Transverse colon (tissue), 4 donors: Measurements from ENCODE around the gene PECR.

ENCODE experiments used
- EP300 ChIP-seq: sonication (generic); formaldehyde crosslinking; IDR thresholded peaks from one replicate; pipeline ENCODE4 v1.6.1; 2017; ENCODE audit warnings: antibody characterized with exemption, low read depth
- POLR2A ChIP-seq: fragments of 450-650 bp; IDR thresholded peaks from one replicate; pipeline ENCODE4 v1.6.1; 2016; ENCODE audit warnings: antibody characterized with exemption, mild to moderate bottlenecking, moderate library complexity
- POLR2AphosphoS5 ChIP-seq, 3 donors: sonication (generic); formaldehyde crosslinking; IDR thresholded peaks; one replicate each; pipeline ENCODE4 v1.6.1; 2016; ENCODE audit warnings: antibody characterized with exemption in 3 of 3
- TF ChIP-seq, protein P1 (sequence below), 5 experiments: fragments of 200-600 bp in 3 of 5; fragments of 450-650 bp in 2 of 5; sonication (generic) in 3 of 5; IDR thresholded peaks; 1 replicate in 2 of 5; 2 replicates in 3 of 5; pipeline ENCODE4 v1.5.1; 2016 to 2017; ENCODE audit warnings: antibody characterized with exemption in 5 of 5, inconsistent platforms in 3 of 5, mild to moderate bottlenecking in 2 of 5, moderate library complexity in 1 of 5

DNA sequence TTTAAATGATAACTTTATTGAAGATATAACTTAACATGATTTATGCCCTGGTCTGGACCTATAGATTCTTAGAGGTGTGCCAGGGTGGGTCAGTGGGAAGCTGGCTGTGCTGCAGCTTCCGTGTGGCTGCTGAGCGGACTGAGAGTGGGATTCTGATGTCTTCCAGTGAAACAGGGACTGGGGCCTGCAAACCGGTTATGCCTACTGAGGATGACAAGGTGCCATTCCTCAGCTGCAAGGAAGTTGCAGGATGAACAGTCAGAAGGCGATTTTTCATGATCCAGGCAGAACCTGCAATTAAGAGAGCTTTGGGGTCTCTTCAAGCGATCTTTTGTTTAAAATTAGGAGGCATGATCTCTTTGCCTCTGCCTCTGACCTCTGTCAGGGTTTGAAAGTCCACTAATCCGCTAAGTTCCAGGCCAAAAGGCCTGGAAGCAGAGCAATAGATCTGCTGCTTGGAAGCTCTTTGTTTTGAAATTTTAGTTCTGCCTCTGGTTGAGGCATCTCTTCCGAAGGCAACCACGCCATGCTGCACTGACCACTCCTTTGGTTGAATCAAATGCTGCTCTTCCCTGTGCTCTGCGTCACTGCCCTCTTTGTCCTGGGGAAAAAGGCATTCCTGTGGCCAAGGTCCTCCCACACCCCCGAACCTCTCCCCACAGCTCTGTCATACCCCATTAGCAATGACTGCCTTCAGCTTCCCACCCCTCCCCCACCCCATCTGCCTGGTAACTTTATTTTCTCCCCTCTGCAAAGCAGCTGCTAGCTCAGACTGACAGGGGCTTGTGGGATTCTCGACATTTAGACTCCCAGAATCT lies 2.1 kb upstream of the PECR start:
- TF ChIP-seq, protein P1, sequence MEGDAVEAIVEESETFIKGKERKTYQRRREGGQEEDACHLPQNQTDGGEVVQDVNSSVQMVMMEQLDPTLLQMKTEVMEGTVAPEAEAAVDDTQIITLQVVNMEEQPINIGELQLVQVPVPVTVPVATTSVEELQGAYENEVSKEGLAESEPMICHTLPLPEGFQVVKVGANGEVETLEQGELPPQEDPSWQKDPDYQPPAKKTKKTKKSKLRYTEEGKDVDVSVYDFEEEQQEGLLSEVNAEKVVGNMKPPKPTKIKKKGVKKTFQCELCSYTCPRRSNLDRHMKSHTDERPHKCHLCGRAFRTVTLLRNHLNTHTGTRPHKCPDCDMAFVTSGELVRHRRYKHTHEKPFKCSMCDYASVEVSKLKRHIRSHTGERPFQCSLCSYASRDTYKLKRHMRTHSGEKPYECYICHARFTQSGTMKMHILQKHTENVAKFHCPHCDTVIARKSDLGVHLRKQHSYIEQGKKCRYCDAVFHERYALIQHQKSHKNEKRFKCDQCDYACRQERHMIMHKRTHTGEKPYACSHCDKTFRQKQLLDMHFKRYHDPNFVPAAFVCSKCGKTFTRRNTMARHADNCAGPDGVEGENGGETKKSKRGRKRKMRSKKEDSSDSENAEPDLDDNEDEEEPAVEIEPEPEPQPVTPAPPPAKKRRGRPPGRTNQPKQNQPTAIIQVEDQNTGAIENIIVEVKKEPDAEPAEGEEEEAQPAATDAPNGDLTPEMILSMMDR (IDR thresholded peaks at IDR 0.05) = no peak
- TF ChIP-seq EP300 (no peak), POLR2AphosphoS5 (IDR thresholded peaks at IDR 0.05) (no peak), POLR2A (no peak)
